Mucosa of descending colon (tissue), 3 donors: ENCODE measurements around the gene CRISPLD2. TPM values are rescaled to one million over a fixed set of nuclear protein-coding genes. Genes with fewer than 3 reads are reported as not detected.
"Not testable (repeated sequence)": the region's sequence is repeated elsewhere in the genome, so short reads cannot be mapped to it uniquely, and the experiment has no call there.

Source experiments
- ATAC-seq: fragments of 200-7000 bp; cut with Tn5 transposase; one replicate; pipeline ENCODE4 v1.9.1; 2020; ENCODE audit warnings: mild to moderate bottlenecking, moderate library complexity
- DNase-seq, 3 donors: peaks; one replicate each; pipeline ENCODE4 v3.0.0-alpha.2; 2020
- H3K36me3 ChIP-seq: fragments of 200-600 bp; one replicate; pipeline ENCODE4 v1.8.0; 2021; ENCODE audit warnings: low read depth, mild to moderate bottlenecking
- H3K4me1 ChIP-seq: fragments of 200-600 bp; one replicate; pipeline ENCODE4 v1.8.0; 2021; ENCODE audit warnings: low read depth, mild to moderate bottlenecking
- H3K4me3 ChIP-seq: fragments of 200-600 bp; one replicate; pipeline ENCODE4 v1.8.0; 2021; ENCODE audit warnings: mild to moderate bottlenecking
- H3K9me3 ChIP-seq: fragments of 200-600 bp; one replicate; pipeline ENCODE4 v1.8.0; 2021; ENCODE audit warnings: mild to moderate bottlenecking
- CTCF ChIP-seq: fragments of 200-600 bp; IDR thresholded peaks from one replicate; pipeline ENCODE4 v1.8.0; 2022; ENCODE audit warnings: antibody characterized with exemption, mild to moderate bottlenecking
- intact Hi-C, 2 donors: fragments of 100-400 bp; cut with DNase I in 1 of 2; cut with micrococcal nuclease in 1 of 2; formaldehyde crosslinking; loops; one replicate each; pipeline versions ENCODE4 v1.11.0 to v1.11.1; 2022; cut with DNase I, micrococcal nuclease
- total RNA-seq, 3 donors: library from RNA; stranded (reverse); fragmentation: NEBNext Ultra II Directional in 2 of 3; extraction: Animal tissue kit (Norgen Biotek cat#: 25700) in 2 of 3; gene quantifications; one replicate each; pipeline versions ENCODE4 v1.2.1 to v1.2.4, GENCODE V29; 2021 to 2023
- donor health status: DM: no; HTN: no; CAD: no; lungs with moderate emphysema.
- donor health status: DM: no; HTN: no; CAD: no.
- donor health status: DM: no; HTN: yes; CAD: no.

Gene CRISPLD2
- total RNA-seq, 3 donors from 2014 or later: 10.5 to 114 (median 38.7) TPM

- peak; percentile 44 for ATAC-seq
These were observed 9.6 kb downstream of the CRISPLD2 start for GRCh38 chr16:84829168-84829965.

DNA sequence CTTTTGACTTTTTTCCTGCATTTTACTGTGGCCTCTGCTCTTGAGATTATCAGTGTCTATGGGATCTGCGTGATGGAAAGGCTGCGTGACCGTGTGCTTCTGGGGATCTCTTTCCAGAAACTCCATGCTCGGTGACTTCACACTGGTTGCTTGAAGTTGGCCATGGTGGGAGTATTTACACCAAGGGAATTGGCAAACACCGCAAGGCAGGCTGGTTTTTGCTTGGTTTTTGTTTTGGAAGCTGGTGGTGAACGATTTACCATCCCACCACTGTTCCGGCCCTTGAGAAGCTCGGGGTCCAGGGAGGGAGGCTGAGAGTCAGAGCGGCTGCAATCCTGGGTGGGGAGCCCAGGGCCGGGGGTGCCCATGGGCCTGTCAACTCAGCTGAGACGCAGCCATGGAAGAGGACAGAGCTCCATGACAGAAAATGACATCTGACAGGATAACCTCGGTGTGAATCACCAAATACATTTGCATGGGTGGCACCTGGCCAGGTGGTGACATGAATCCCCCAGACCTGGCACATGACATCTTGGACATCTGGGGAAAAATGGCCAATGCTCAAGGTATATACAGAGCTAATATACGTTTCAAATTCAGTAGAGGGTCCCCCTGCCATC lies 11.1 kb downstream of the CRISPLD2 start:
- TF ChIP-seq CTCF: no peak
- Histone ChIP-seq H3K4me3 (no peak overlapping the region), H3K36me3 (no peaks in the 10 kb centered on the region), H3K4me1 (no peaks in the 10 kb centered on the region), H3K9me3 (no peaks in the 10 kb centered on the region)
- no peak for ATAC-seq
- no peak for DNase-seq
- intact Hi-C loops: no loop called here

More at GRCh38 chr16:84829168-84829965, 9.6 kb downstream of the CRISPLD2 start:
- DNase-seq: no peak
- no peaks in the 10 kb centered on the region for H3K9me3 ChIP-seq
- no peak for TF ChIP-seq CTCF
- intact Hi-C loops: no loop called here
- H3K36me3 ChIP-seq: no peaks in the 10 kb centered on the region
- no peaks in the 10 kb centered on the region for H3K4me1 ChIP-seq
- H3K4me3 ChIP-seq: no peak overlapping the region

DNA sequence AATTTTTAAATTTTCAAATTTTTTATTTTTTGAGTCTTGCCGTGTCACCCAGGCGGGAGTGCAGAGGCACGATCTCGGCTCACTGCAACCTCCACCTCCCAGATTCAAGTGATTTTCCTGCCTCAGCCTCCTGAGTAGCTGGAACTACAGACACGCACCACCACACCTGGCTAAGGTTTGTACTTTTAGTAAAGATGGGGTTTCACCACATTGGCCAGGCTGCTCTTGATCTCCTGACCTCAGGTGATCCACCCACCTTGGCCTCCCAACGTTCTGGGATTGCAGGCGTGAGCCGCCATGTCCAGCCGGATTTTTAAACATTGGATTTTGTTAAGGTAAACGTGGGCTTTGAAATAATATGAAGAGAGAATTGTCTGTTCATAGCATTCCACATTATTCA lies 11.9 kb downstream of the CRISPLD2 start:
- H3K9me3 ChIP-seq, H3K4me1 ChIP-seq, intact Hi-C loops, DNase-seq, ATAC-seq, H3K4me3 ChIP-seq, H3K36me3 ChIP-seq: not testable (repeated sequence)

DNA sequence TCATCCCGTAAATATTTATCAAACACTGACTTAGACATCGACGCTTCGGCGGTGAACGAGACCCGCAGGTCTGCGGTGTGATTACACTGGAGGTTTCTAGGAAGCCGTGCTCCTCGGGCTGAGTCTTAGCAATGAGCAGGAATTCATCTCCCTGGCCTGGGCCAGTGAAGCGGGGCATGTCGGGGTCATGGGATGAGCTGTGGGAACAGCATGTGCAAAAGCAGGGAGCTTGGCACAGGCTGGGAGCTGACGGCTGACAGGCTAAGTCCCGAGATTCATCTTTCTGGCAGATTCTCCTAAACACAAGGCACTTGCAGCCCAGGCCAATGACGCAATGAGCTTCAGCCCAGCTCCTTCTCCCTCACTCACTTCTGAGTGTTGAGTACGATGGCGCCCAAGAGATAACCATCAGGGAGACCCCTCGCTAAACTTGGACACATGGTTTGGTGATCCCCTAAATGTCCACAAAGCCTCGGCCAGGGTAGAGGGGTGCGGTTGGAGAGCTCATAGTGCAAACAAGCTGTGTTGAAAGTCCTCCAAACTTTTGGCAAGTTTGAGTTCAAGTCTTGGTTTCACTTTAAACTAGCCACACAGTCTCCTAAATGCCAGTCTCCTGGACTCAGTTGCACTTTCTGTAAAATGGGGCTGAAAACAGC lies 12.8 kb downstream of the CRISPLD2 start:
- H3K9me3 ChIP-seq: no peaks in the 10 kb centered on the region
- ATAC-seq (peak; percentile 61), DNase-seq (peak; percentile 59 to 84 (median 68))
- intact Hi-C loops: no loop called here
- no peak for TF ChIP-seq CTCF
- no peak overlapping the region for H3K4me3 ChIP-seq
- H3K4me1 ChIP-seq: no peaks in the 10 kb centered on the region
- no peaks in the 10 kb centered on the region for H3K36me3 ChIP-seq

GRCh38 chr16:84833144-84833500 lies 13.3 kb downstream of the CRISPLD2 start:
- H3K36me3 ChIP-seq: no peaks in the 10 kb centered on the region
- TF ChIP-seq CTCF: no peak
- no peak for ATAC-seq
- H3K4me1 ChIP-seq: no peaks in the 10 kb centered on the region
- no peak for DNase-seq
- intact Hi-C loops: no loop called here
- no peaks in the 10 kb centered on the region for H3K9me3 ChIP-seq
- H3K4me3 ChIP-seq: no peak overlapping the region
